ENCODE measurements around the gene MKNK1.

DNA sequence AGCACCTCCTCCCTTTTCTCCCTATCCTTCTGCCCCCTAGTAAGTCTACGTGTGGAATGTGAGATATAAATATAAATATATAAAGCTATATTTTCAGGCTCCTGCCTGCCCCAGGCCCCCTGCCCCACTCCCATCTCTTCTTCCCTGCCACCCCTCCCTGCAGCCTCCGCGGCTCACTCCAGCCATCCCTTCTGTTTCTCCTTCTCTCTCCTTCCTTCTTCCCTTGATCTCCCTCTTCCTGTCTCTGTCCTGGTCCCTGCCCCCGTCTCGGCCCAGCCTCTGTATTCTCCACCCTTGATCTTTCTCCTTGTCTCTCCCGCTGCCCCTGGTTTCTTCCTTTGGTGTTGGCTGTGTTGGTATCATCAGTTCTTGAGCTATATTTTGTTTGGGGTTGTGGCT lies 91.3 kb downstream of the MKNK1 start:
- TF ChIP-seq POLR2A (IDR thresholded peaks at IDR 0.05; ENCODE audit: low read depth, low read length) = no peak
- TF ChIP-seq POLR2AphosphoS5 (IDR thresholded peaks at IDR 0.05; ENCODE audit: low read depth, low read length) = no peak
- no peak for TF ChIP-seq TAF1 (IDR thresholded peaks at IDR 0.05; ENCODE audit: borderline replicate concordance, low read depth, low read length)
